Activated T-helper 1 cell treated with anti-CD3 and anti-CD28 coated beads, Interleukin-12 subunit alpha, Interleukin-12 subunit beta, Interleukin-2, Interleukin-4 antibody, amounts not matched to agents 30 ng/mL and 10 ng/mL and 1 ng/mL, durations not matched to agents 14 hours and 24 hours and 36 hours (primary cell): ENCODE data around the gene SCGB3A2. TPM values are rescaled to one million over a fixed set of nuclear protein-coding genes. Genes with fewer than 3 reads are reported as not detected.

Experiments used
- DNase-seq: peaks from one replicate; pipeline ENCODE4 v3.0.0; 2021; ENCODE audit warnings: low spot score
- H3K27ac Mint-ChIP-seq: one replicate; pipeline ENCODE4 v1.8.0; 2021; ENCODE audit warnings: mild to moderate bottlenecking, mixed read lengths
- H3K27me3 Mint-ChIP-seq: one replicate; pipeline ENCODE4 v1.8.0; 2022; ENCODE audit warnings: mild to moderate bottlenecking, moderate library complexity, mixed read lengths; ENCODE audit not compliant: insufficient read depth
- H3K36me3 Mint-ChIP-seq: one replicate; pipeline ENCODE4 v1.8.0; 2021; ENCODE audit warnings: low read depth, mixed read lengths
- H3K4me1 Mint-ChIP-seq: one replicate; pipeline ENCODE4 v1.8.0; 2021; ENCODE audit warnings: low read depth, mixed read lengths
- H3K4me3 Mint-ChIP-seq: one replicate; pipeline ENCODE4 v1.8.0; 2021; ENCODE audit warnings: mild to moderate bottlenecking, moderate library complexity, mixed read lengths
- H3K9me3 Mint-ChIP-seq: one replicate; pipeline ENCODE4 v1.8.0; 2021; ENCODE audit warnings: mixed read lengths
- intact Hi-C: fragments of 100-400 bp; cut with micrococcal nuclease; formaldehyde crosslinking; loops from one replicate; pipeline ENCODE4 v1.15.1; 2024
- total RNA-seq: library from RNA; stranded (reverse); gene quantifications from 2 replicates; pipeline ENCODE4 v1.2.3, GENCODE V29; 2022

Gene SCGB3A2
- not detected in 2 replicates for total RNA-seq

- Mint-ChIP-seq H3K4me1 (no peaks in the 10 kb centered on the region), H3K4me3 (no peak within 1 kb of the TSS), H3K27ac (no peak within 1 kb of the TSS), H3K9me3 (no peaks in the 10 kb centered on the region), H3K27me3 (peaks cover 2% of the 10 kb centered on the region), H3K36me3 (no peaks in the 10 kb centered on the region)
- intact Hi-C loops = no loop called here
- DNase-seq = no peak
Measured at GRCh38 chr5:147878066-147878759, at the start of gene SCGB3A2. Gene SCGB3A2, plus strand, starts transcription at chr5:147878711. Its CDS starts 93 bp downstream, at chr5:147878804.

GRCh38 chr5:147830035-147830434 lies 48.5 kb upstream of the SCGB3A2 start:
- H3K36me3 Mint-ChIP-seq = no peaks in the 10 kb centered on the region
- no peak overlapping the region for H3K27ac Mint-ChIP-seq
- peaks cover 10% of the 10 kb centered on the region for H3K27me3 Mint-ChIP-seq
- no peaks in the 10 kb centered on the region for H3K4me1 Mint-ChIP-seq
- intact Hi-C loops = no loop called here
- no peak overlapping the region for H3K4me3 Mint-ChIP-seq
- no peak for DNase-seq
- no peaks in the 10 kb centered on the region for H3K9me3 Mint-ChIP-seq

- H3K36me3 Mint-ChIP-seq = no peaks in the 10 kb centered on the region
- intact Hi-C loops = no loop called here
Measured at GRCh38 chr5:147831465-147831864, 47.0 kb upstream of the SCGB3A2 start, which contains the start of gene SPINK1. Gene SPINK1, minus strand, starts transcription at chr5:147831671. Its CDS starts 94 bp downstream, at chr5:147831577.

GRCh38 chr5:147832541-147832940 lies 46.0 kb upstream of the SCGB3A2 start:
- DNase-seq = no peak
- Mint-ChIP-seq H3K27me3 (peaks cover 9% of the 10 kb centered on the region), H3K36me3 (no peaks in the 10 kb centered on the region), H3K4me1 (no peaks in the 10 kb centered on the region), H3K9me3 (no peaks in the 10 kb centered on the region), H3K27ac (no peak overlapping the region), H3K4me3 (no peak overlapping the region)
- intact Hi-C loops = no loop called here

More at GRCh38 chr5:147831465-147831864, 47.0 kb upstream of the SCGB3A2 start, which contains the start of gene SPINK1:
- DNase-seq = no peak
- Mint-ChIP-seq H3K27me3 (peaks cover 11% of the 10 kb centered on the region), H3K27ac (no peak within 1 kb of the TSS), H3K9me3 (no peaks in the 10 kb centered on the region), H3K4me1 (no peaks in the 10 kb centered on the region), H3K4me3 (no peak within 1 kb of the TSS)

- intact Hi-C loops = no loop called here
- H3K27me3 Mint-ChIP-seq = peaks cover 7% of the 10 kb centered on the region
- no peak overlapping the region for H3K27ac Mint-ChIP-seq
- DNase-seq = no peak
- no peaks in the 10 kb centered on the region for H3K9me3 Mint-ChIP-seq
- no peak overlapping the region for H3K4me3 Mint-ChIP-seq
- no peaks in the 10 kb centered on the region for H3K4me1 Mint-ChIP-seq
- H3K36me3 Mint-ChIP-seq = no peaks in the 10 kb centered on the region
Measured at GRCh38 chr5:147835386-147835798, 43.1 kb upstream of the SCGB3A2 start.

GRCh38 chr5:147836439-147836838 lies 42.1 kb upstream of the SCGB3A2 start:
- Mint-ChIP-seq H3K36me3 (no peaks in the 10 kb centered on the region), H3K4me3 (no peak overlapping the region), H3K27me3 (peaks cover 7% of the 10 kb centered on the region), H3K9me3 (no peaks in the 10 kb centered on the region), H3K4me1 (no peaks in the 10 kb centered on the region), H3K27ac (no peak overlapping the region)
- no peak for DNase-seq
- intact Hi-C loops = no loop called here

GRCh38 chr5:147842869-147843268 lies 35.6 kb upstream of the SCGB3A2 start:
- H3K36me3 Mint-ChIP-seq = no peaks in the 10 kb centered on the region
- intact Hi-C loops = no loop called here

GRCh38 chr5:147844846-147845245 lies 33.7 kb upstream of the SCGB3A2 start:
- Mint-ChIP-seq H3K27ac (no peak overlapping the region), H3K9me3 (no peaks in the 10 kb centered on the region), H3K27me3 (peaks cover 12% of the 10 kb centered on the region), H3K36me3 (no peaks in the 10 kb centered on the region), H3K4me1 (no peaks in the 10 kb centered on the region), H3K4me3 (no peak overlapping the region)
- intact Hi-C loops = no loop called here
- DNase-seq = no peak

More at GRCh38 chr5:147842869-147843268, 35.6 kb upstream of the SCGB3A2 start:
- Mint-ChIP-seq H3K9me3 (no peaks in the 10 kb centered on the region), H3K27ac (no peak overlapping the region), H3K4me3 (no peak overlapping the region), H3K4me1 (no peaks in the 10 kb centered on the region), H3K27me3 (peaks cover 7% of the 10 kb centered on the region)
- DNase-seq = no peak

- no peaks in the 10 kb centered on the region for H3K4me1 Mint-ChIP-seq
- no peak for DNase-seq
- H3K27ac Mint-ChIP-seq = no peak overlapping the region
- H3K9me3 Mint-ChIP-seq = no peaks in the 10 kb centered on the region
- H3K27me3 Mint-ChIP-seq = peaks cover 9% of the 10 kb centered on the region
- H3K36me3 Mint-ChIP-seq = no peaks in the 10 kb centered on the region
- no peak overlapping the region for H3K4me3 Mint-ChIP-seq
- intact Hi-C loops = no loop called here
Measured at GRCh38 chr5:147845618-147846017, 32.9 kb upstream of the SCGB3A2 start.

GRCh38 chr5:147849226-147849625 lies 29.3 kb upstream of the SCGB3A2 start:
- Mint-ChIP-seq H3K4me3 (no peak overlapping the region), H3K9me3 (no peaks in the 10 kb centered on the region), H3K4me1 (no peaks in the 10 kb centered on the region), H3K27ac (no peak overlapping the region), H3K27me3 (peaks cover 12% of the 10 kb centered on the region), H3K36me3 (no peaks in the 10 kb centered on the region)
- intact Hi-C loops = no loop called here
- DNase-seq = no peak

GRCh38 chr5:147851578-147851977 lies 26.9 kb upstream of the SCGB3A2 start:
- H3K4me1 Mint-ChIP-seq = no peaks in the 10 kb centered on the region
- intact Hi-C loops = no loop called here
- DNase-seq = no peak

GRCh38 chr5:147852365-147852764 lies 26.1 kb upstream of the SCGB3A2 start:
- H3K36me3 Mint-ChIP-seq = no peaks in the 10 kb centered on the region

More at GRCh38 chr5:147851578-147851977, 26.9 kb upstream of the SCGB3A2 start:
- Mint-ChIP-seq H3K27ac (no peak overlapping the region), H3K9me3 (no peaks in the 10 kb centered on the region), H3K4me3 (no peak overlapping the region), H3K36me3 (no peaks in the 10 kb centered on the region), H3K27me3 (peaks cover 10% of the 10 kb centered on the region)

GRCh38 chr5:147853372-147853987 lies 25.0 kb upstream of the SCGB3A2 start:
- intact Hi-C loops = no loop called here
- no peak overlapping the region for H3K4me3 Mint-ChIP-seq
- no peaks in the 10 kb centered on the region for H3K9me3 Mint-ChIP-seq
- no peak for DNase-seq
- H3K27ac Mint-ChIP-seq = no peak overlapping the region
- peaks cover 5% of the 10 kb centered on the region for H3K4me1 Mint-ChIP-seq
- no peaks in the 10 kb centered on the region for H3K36me3 Mint-ChIP-seq
- peaks cover 14% of the 10 kb centered on the region for H3K27me3 Mint-ChIP-seq

More at GRCh38 chr5:147852365-147852764, 26.1 kb upstream of the SCGB3A2 start:
- no peak for DNase-seq
- H3K9me3 Mint-ChIP-seq = no peaks in the 10 kb centered on the region
- peaks cover 1% of the 10 kb centered on the region for H3K4me1 Mint-ChIP-seq
- intact Hi-C loops = no loop called here
- no peak overlapping the region for H3K27ac Mint-ChIP-seq
- H3K4me3 Mint-ChIP-seq = no peak overlapping the region
- peaks cover 10% of the 10 kb centered on the region for H3K27me3 Mint-ChIP-seq
